Mesendoderm (in vitro differentiated cells): ENCODE measurements around the gene DCX.

Source experiments
- DNase-seq: peaks from one replicate; pipeline ENCODE4 v3.0.0; 2013
- H2AK5ac ChIP-seq: 2 replicates; pipeline ENCODE4 v1.6.1; 2013; ENCODE audit warnings: low read length, inconsistent platforms
- H2BK120ac ChIP-seq: 2 replicates; pipeline ENCODE4 v1.6.1; 2013; ENCODE audit warnings: low read depth, mild to moderate bottlenecking, low read length, moderate library complexity, mixed read lengths
- H2BK15ac ChIP-seq: replicated peaks from 2 replicates; pipeline ENCODE4 v1.6.1; 2013; ENCODE audit warnings: low read depth, mild to moderate bottlenecking, moderate library complexity
- H2BK5ac ChIP-seq: 2 replicates; pipeline ENCODE4 v1.6.1; 2013; ENCODE audit warnings: low read length, inconsistent platforms
- H3K18ac ChIP-seq: 2 replicates; pipeline ENCODE4 v1.6.1; 2013; ENCODE audit warnings: mild to moderate bottlenecking, low read length, mixed read lengths
- H3K23ac ChIP-seq: one replicate; pipeline ENCODE4 v1.6.1; 2013; ENCODE audit warnings: low read length
- H3K27ac ChIP-seq: 2 replicates; pipeline ENCODE4 v1.5.1; 2013; ENCODE audit warnings: low read depth, mild to moderate bottlenecking, inconsistent platforms, low read length, moderate library complexity
- H3K27me3 ChIP-seq: 2 replicates; pipeline ENCODE4 v1.6.1; 2013; ENCODE audit warnings: low read length, control low read depth, mild to moderate bottlenecking, inconsistent platforms; ENCODE audit not compliant: insufficient read depth, poor library complexity
- H3K36me3 ChIP-seq: 2 replicates; pipeline ENCODE4 v1.6.1; 2013; ENCODE audit warnings: low read length, inconsistent platforms; ENCODE audit not compliant: control insufficient read depth, insufficient read depth
- H3K4ac ChIP-seq: one replicate; pipeline ENCODE4 v1.6.1; 2013; ENCODE audit warnings: low read depth, mild to moderate bottlenecking, low read length, moderate library complexity
- H3K4me1 ChIP-seq: 2 replicates; pipeline ENCODE4 v1.6.1; 2013; ENCODE audit warnings: low read depth, low read length, inconsistent platforms; ENCODE audit not compliant: control insufficient read depth
- H3K4me2 ChIP-seq: 2 replicates; pipeline ENCODE4 v1.6.1; 2013; ENCODE audit warnings: low read length
- H3K4me3 ChIP-seq: 2 replicates; pipeline ENCODE4 v1.5.1; 2013; ENCODE audit warnings: mild to moderate bottlenecking, low read length
- H3K56ac ChIP-seq: one replicate; pipeline ENCODE4 v1.6.1; 2013; ENCODE audit warnings: low read length
- H3K79me1 ChIP-seq: 2 replicates; pipeline ENCODE4 v1.6.1; 2013; ENCODE audit warnings: low read length, inconsistent platforms
- H3K79me2 ChIP-seq: 2 replicates; pipeline ENCODE4 v1.6.1; 2013; ENCODE audit warnings: mild to moderate bottlenecking, low read length; ENCODE audit not compliant: control insufficient read depth, insufficient read depth
- H3K9ac ChIP-seq: 2 replicates; pipeline ENCODE4 v1.6.1; 2013; ENCODE audit warnings: low read length, inconsistent platforms
- H4K5ac ChIP-seq: one replicate; pipeline ENCODE4 v1.6.1; 2013; ENCODE audit warnings: low read length
- H4K8ac ChIP-seq: one replicate; pipeline ENCODE4 v1.6.1; 2013; ENCODE audit warnings: low read depth, mild to moderate bottlenecking, control low read depth, low read length, moderate library complexity
- WGBS: extraction: QIAGEN DNeasy Blood & Tissue Kit; methylation state at CpG from one replicate; pipeline ENCODE4 v1.1.7; 2013; ENCODE audit warnings: low lambda C conversion rate, missing lambda C conversion rate; ENCODE audit not compliant: insufficient coverage; ENCODE audit errors: extremely low coverage; 5-methylcytosine and 5-hydroxymethylcytosine counted together

The DCX gene

GRCh38 chrX:111407948-111408347 lies 4.0 kb downstream of the DCX start:
- WGBS: no CpG with 5 or more reads among the region's 3 CpGs
- DNase-seq: no peak
- no peak overlapping the region for H3K27ac ChIP-seq
- H3K56ac ChIP-seq: no peak overlapping the region
- no peak overlapping the region for H2BK15ac ChIP-seq
- H3K9ac ChIP-seq: no peak overlapping the region
- no peak overlapping the region for H4K5ac ChIP-seq
- H3K4me3 ChIP-seq: no peak overlapping the region
- no peaks in the 10 kb centered on the region for H3K36me3 ChIP-seq
- H2AK5ac ChIP-seq: no peak overlapping the region
- no peak overlapping the region for H2BK120ac ChIP-seq
- no peak overlapping the region for H3K23ac ChIP-seq
- H4K8ac ChIP-seq: no peak overlapping the region
- no peaks in the 10 kb centered on the region for H3K79me1 ChIP-seq
- no peaks in the 10 kb centered on the region for H3K27me3 ChIP-seq
- H3K4ac ChIP-seq: no peak overlapping the region
- no peak overlapping the region for H3K18ac ChIP-seq
- no peak overlapping the region for H2BK5ac ChIP-seq
- H3K4me2 ChIP-seq: no peak overlapping the region
- H3K4me1 ChIP-seq: peaks cover 2% of the 10 kb centered on the region
- H3K79me2 ChIP-seq: no peaks in the 10 kb centered on the region

- Histone ChIP-seq H3K18ac (no peak overlapping the region), H2BK15ac (no peak overlapping the region), H3K79me1 (no peaks in the 10 kb centered on the region), H2BK120ac (no peak overlapping the region), H3K27ac (no peak overlapping the region), H3K36me3 (no peaks in the 10 kb centered on the region), H3K4me1 (no peaks in the 10 kb centered on the region), H2BK5ac (no peak overlapping the region), H3K9ac (no peak overlapping the region), H3K56ac (no peak overlapping the region), H3K79me2 (no peaks in the 10 kb centered on the region), H3K4me3 (no peak overlapping the region), H4K5ac (no peak overlapping the region), H3K4me2 (no peak overlapping the region), H3K27me3 (no peaks in the 10 kb centered on the region), H3K4ac (no peak overlapping the region), H2AK5ac (no peak overlapping the region), H4K8ac (no peak overlapping the region), H3K23ac (no peak overlapping the region)
- no peak for DNase-seq
- no CpG with 5 or more reads among the region's 2 CpGs for WGBS
Measured at GRCh38 chrX:111402344-111402743, 9.6 kb downstream of the DCX start.

GRCh38 chrX:111395149-111395548 lies 16.8 kb downstream of the DCX start:
- Histone ChIP-seq H3K79me1 (no peaks in the 10 kb centered on the region), H3K4me1 (no peaks in the 10 kb centered on the region), H3K56ac (no peak overlapping the region), H2BK15ac (no peak overlapping the region), H3K4me2 (no peak overlapping the region), H3K18ac (no peak overlapping the region), H3K4ac (no peak overlapping the region), H2AK5ac (no peak overlapping the region), H3K4me3 (no peak overlapping the region), H3K79me2 (no peaks in the 10 kb centered on the region), H3K27ac (no peak overlapping the region), H2BK5ac (no peak overlapping the region), H2BK120ac (no peak overlapping the region), H3K9ac (no peak overlapping the region), H4K8ac (no peak overlapping the region), H4K5ac (no peak overlapping the region), H3K36me3 (no peaks in the 10 kb centered on the region), H3K23ac (no peak overlapping the region), H3K27me3 (no peaks in the 10 kb centered on the region)
- WGBS: no CpG with 5 or more reads among the region's 2 CpGs
- no peak for DNase-seq

GRCh38 chrX:111394569-111394968 lies 17.4 kb downstream of the DCX start:
- Histone ChIP-seq H3K9ac (no peak overlapping the region), H3K56ac (no peak overlapping the region), H3K4me3 (no peak overlapping the region), H3K36me3 (no peaks in the 10 kb centered on the region), H3K79me1 (no peaks in the 10 kb centered on the region), H2BK15ac (no peak overlapping the region), H3K27ac (no peak overlapping the region), H3K18ac (no peak overlapping the region), H3K4me2 (no peak overlapping the region), H4K8ac (no peak overlapping the region), H3K27me3 (no peaks in the 10 kb centered on the region), H2BK120ac (no peak overlapping the region), H3K79me2 (no peaks in the 10 kb centered on the region), H3K4ac (no peak overlapping the region), H2BK5ac (no peak overlapping the region), H3K23ac (no peak overlapping the region), H3K4me1 (no peaks in the 10 kb centered on the region), H4K5ac (no peak overlapping the region), H2AK5ac (no peak overlapping the region)
- WGBS: no CpG with 5 or more reads among the region's 1 CpG
- DNase-seq: no peak

- Histone ChIP-seq H3K9ac (no peak overlapping the region), H4K8ac (no peak overlapping the region), H4K5ac (no peak overlapping the region), H2BK120ac (no peak overlapping the region), H2AK5ac (no peak overlapping the region), H3K56ac (no peak overlapping the region), H3K4me2 (no peak overlapping the region), H2BK5ac (no peak overlapping the region), H3K27me3 (no peaks in the 10 kb centered on the region), H3K4ac (no peak overlapping the region), H3K4me1 (no peaks in the 10 kb centered on the region), H3K36me3 (no peaks in the 10 kb centered on the region), H3K4me3 (no peak overlapping the region), H3K27ac (no peak overlapping the region), H3K23ac (no peak overlapping the region), H3K79me2 (no peaks in the 10 kb centered on the region), H3K18ac (no peak overlapping the region), H3K79me1 (no peaks in the 10 kb centered on the region), H2BK15ac (no peak overlapping the region)
- no CpG with 5 or more reads among the region's 3 CpGs for whole genome bisulfite sequencing
- no peak for DNase-seq
Measured at GRCh38 chrX:111387470-111388070, 24.4 kb downstream of the DCX start.

- DNase-seq: no peak
- Histone ChIP-seq H3K36me3 (no peaks in the 10 kb centered on the region), H2AK5ac (no peak overlapping the region), H3K4me2 (no peak overlapping the region), H3K27ac (no peak overlapping the region), H2BK5ac (no peak overlapping the region), H3K18ac (no peak overlapping the region), H3K79me2 (no peaks in the 10 kb centered on the region), H3K4me1 (no peaks in the 10 kb centered on the region), H2BK120ac (no peak overlapping the region), H4K8ac (no peak overlapping the region), H3K4ac (no peak overlapping the region), H4K5ac (no peak overlapping the region), H3K79me1 (no peaks in the 10 kb centered on the region), H3K4me3 (no peak overlapping the region), H2BK15ac (no peak overlapping the region), H3K27me3 (no peaks in the 10 kb centered on the region), H3K56ac (no peak overlapping the region), H3K9ac (no peak overlapping the region), H3K23ac (no peak overlapping the region)
- WGBS: no CpG with 5 or more reads among the region's 5 CpGs
Measured at GRCh38 chrX:111386615-111387233, 25.3 kb downstream of the DCX start.
